ENCODE measurements around the gene PIK3IP1. TPM values are rescaled to one million over a fixed set of nuclear protein-coding genes. Genes with fewer than 3 reads are reported as not detected.

PIK3IP1 gene
- total and polyA plus RNA-seq, 4 donors = 3.1 to 7.8 (median 6.0) TPM

- Histone ChIP-seq H3K4me1 (ENCODE audit: control insufficient read depth in 4 of 4, insufficient read depth in 4 of 4, low read length in 3 of 4) (peaks cover 0 to 13% (median 6%) of the 10 kb centered on the region in 4 donors), H3K9ac (ENCODE audit: low read depth in 1 of 2, low read length in 2 of 2) (no peak overlapping the region), H3K36me3 (ENCODE audit: control insufficient read depth in 4 of 4, insufficient read depth in 3 of 4, low read depth in 1 of 4, low read length in 3 of 4) (peaks cover 7 to 18% (median 12%) of the 10 kb centered on the region in 4 donors), H3K27ac (ENCODE audit: low read depth in 1 of 2, low read length in 2 of 2) (peak overlapping the region in 1 of 2 donors; percentile 57), H3K27me3 (ENCODE audit: control insufficient read depth in 4 of 4, insufficient read depth in 4 of 4, low read length in 3 of 4) (no peaks in the 10 kb centered on the region), H3K4me3 (ENCODE audit: low read depth in 1 of 3, low read length in 3 of 3) (no peak overlapping the region), H3K9me3 (ENCODE audit: control insufficient read depth in 4 of 4, low read length in 3 of 4) (no peaks in the 10 kb centered on the region)
- DNase-seq (ENCODE audit: low spot score) = no peak
- 88% methylated on average over 5 of the region's 5 CpGs for WGBS
- no peak for TF ChIP-seq YY1 (IDR thresholded peaks at IDR 0.05)
- TF ChIP-seq RXRA (IDR thresholded peaks at IDR 0.05) = no peak
- TF ChIP-seq HNF4G (IDR thresholded peaks at IDR 0.05) = no peak
- TF ChIP-seq, protein P1, sequence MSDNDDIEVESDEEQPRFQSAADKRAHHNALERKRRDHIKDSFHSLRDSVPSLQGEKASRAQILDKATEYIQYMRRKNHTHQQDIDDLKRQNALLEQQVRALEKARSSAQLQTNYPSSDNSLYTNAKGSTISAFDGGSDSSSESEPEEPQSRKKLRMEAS (IDR thresholded peaks at IDR 0.05) = no peak
- TF ChIP-seq REST (IDR thresholded peaks at IDR 0.05) = no peak
Observed at GRCh38 chr22:31277741-31278140, 14.5 kb downstream of the PIK3IP1 start.

DNA sequence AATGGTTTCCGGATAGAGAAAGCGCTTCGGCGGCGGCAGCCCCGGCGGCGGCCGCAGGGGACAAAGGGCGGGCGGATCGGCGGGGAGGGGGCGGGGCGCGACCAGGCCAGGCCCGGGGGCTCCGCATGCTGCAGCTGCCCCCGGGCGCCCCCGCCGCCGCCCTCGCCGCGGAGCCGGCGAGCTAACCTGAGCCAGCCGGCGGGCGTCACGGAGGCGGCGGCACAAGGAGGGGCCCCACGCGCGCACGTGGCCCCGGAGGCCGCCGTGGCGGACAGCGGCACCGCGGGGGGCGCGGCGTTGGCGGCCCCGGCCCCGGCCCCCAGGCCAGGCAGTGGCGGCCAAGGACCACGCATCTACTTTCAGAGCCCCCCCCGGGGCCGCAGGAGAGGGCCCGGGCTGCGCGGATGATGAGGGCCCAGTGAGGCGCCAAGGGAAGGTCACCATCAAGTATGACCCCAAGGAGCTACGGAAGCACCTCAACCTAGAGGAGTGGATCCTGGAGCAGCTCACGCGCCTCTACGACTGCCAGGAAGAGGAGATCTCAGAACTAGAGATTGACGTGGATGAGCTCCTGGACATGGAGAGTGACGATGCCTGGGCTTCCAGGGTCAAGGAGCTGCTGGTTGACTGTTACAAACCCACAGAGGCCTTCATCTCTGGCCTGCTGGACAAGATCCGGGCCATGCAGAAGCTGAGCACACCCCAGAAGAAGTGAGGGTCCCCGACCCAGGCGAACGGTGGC, 15.7 kb downstream of the PIK3IP1 start:
- Histone ChIP-seq H3K4me3 (ENCODE audit: low read depth in 1 of 3, low read length in 3 of 3) (no peak overlapping the region), H3K9me3 (ENCODE audit: control insufficient read depth in 4 of 4, low read length in 3 of 4) (no peaks in the 10 kb centered on the region), H3K9ac (ENCODE audit: low read depth in 1 of 2, low read length in 2 of 2) (no peak overlapping the region), H3K27me3 (ENCODE audit: control insufficient read depth in 4 of 4, insufficient read depth in 4 of 4, low read length in 3 of 4) (no peaks in the 10 kb centered on the region), H3K27ac (ENCODE audit: low read depth in 1 of 2, low read length in 2 of 2) (no peak overlapping the region), H3K4me1 (ENCODE audit: control insufficient read depth in 4 of 4, insufficient read depth in 4 of 4, low read length in 3 of 4) (peaks cover 0 to 13% (median 6%) of the 10 kb centered on the region in 4 donors), H3K36me3 (ENCODE audit: control insufficient read depth in 4 of 4, insufficient read depth in 3 of 4, low read depth in 1 of 4, low read length in 3 of 4) (peaks cover 7 to 20% (median 14%) of the 10 kb centered on the region in 4 donors)
- 95% methylated on average over 65 of the region's 69 CpGs for WGBS
- DNase-seq (ENCODE audit: low spot score) = no peak
- TF ChIP-seq RAD21 (IDR thresholded peaks at IDR 0.05) (no peak), FOXA1 (IDR thresholded peaks at IDR 0.05) (no peak), SP1 (IDR thresholded peaks at IDR 0.05) (no peak), YY1 (IDR thresholded peaks at IDR 0.05) (no peak), HNF4A (conservative IDR thresholded peaks at IDR 0.05) (no peak), ZBTB33 (IDR thresholded peaks at IDR 0.05) (no peak), REST (IDR thresholded peaks at IDR 0.05) (no peak), ATF3 (IDR thresholded peaks at IDR 0.05) (no peak), JUND (IDR thresholded peaks at IDR 0.05) (no peak), FOXA2 (IDR thresholded peaks at IDR 0.05) (no peak), RXRA (IDR thresholded peaks at IDR 0.05) (no peak)
- TF ChIP-seq, protein P1 (IDR thresholded peaks at IDR 0.05) = no peak
- TF ChIP-seq, protein P2, sequence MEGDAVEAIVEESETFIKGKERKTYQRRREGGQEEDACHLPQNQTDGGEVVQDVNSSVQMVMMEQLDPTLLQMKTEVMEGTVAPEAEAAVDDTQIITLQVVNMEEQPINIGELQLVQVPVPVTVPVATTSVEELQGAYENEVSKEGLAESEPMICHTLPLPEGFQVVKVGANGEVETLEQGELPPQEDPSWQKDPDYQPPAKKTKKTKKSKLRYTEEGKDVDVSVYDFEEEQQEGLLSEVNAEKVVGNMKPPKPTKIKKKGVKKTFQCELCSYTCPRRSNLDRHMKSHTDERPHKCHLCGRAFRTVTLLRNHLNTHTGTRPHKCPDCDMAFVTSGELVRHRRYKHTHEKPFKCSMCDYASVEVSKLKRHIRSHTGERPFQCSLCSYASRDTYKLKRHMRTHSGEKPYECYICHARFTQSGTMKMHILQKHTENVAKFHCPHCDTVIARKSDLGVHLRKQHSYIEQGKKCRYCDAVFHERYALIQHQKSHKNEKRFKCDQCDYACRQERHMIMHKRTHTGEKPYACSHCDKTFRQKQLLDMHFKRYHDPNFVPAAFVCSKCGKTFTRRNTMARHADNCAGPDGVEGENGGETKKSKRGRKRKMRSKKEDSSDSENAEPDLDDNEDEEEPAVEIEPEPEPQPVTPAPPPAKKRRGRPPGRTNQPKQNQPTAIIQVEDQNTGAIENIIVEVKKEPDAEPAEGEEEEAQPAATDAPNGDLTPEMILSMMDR (IDR thresholded peaks at IDR 0.05; ENCODE audit: low read depth, low read length, missing input control) = no peak
